CD4-positive, alpha-beta T cell treated with Interleukin-21 for 1 hour (primary cell): ENCODE results near the gene HOXD9.

ENCODE experiments used
- DNase-seq: peaks from one replicate; pipeline ENCODE4 v3.0.0-alpha.2; 2020

HOXD9 gene

DNA sequence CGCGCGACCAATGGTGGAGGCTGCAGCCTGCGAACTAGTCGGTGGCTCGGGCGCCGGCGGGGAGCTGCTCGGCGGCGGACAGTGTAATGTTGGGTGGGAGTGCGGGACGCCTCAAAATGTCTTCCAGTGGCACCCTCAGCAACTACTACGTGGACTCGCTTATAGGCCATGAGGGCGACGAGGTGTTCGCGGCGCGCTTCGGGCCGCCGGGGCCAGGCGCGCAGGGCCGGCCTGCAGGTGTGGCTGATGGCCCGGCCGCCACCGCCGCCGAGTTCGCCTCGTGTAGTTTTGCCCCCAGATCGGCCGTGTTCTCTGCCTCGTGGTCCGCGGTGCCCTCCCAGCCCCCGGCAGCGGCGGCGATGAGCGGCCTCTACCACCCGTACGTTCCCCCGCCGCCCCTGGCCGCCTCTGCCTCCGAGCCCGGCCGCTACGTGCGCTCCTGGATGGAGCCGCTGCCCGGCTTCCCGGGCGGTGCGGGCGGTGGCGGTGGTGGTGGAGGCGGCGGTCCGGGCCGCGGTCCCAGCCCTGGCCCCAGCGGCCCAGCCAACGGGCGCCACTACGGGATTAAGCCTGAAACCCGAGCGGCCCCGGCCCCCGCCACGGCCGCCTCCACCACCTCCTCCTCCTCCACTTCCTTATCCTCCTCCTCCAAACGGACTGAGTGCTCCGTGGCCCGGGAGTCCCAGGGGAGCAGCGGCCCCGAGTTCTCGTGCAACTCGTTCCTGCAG lies at the start of gene HOXD9:
TSS of gene HOXD9 (plus strand) at position 37 of the 728 bp plus-strand sequence. CDS start at position 87, 50 bp downstream.
- DNase-seq, result no peak

- DNase-seq, result no peak
These were observed 49.3 kb upstream of the HOXD9 start for GRCh38 chr2:176072951-176073904.

GRCh38 chr2:176074919-176075425 lies 47.5 kb upstream of the HOXD9 start:
- no peak for DNase-seq

GRCh38 chr2:176075481-176075880 lies 47.0 kb upstream of the HOXD9 start:
- DNase-seq, result no peak

DNA sequence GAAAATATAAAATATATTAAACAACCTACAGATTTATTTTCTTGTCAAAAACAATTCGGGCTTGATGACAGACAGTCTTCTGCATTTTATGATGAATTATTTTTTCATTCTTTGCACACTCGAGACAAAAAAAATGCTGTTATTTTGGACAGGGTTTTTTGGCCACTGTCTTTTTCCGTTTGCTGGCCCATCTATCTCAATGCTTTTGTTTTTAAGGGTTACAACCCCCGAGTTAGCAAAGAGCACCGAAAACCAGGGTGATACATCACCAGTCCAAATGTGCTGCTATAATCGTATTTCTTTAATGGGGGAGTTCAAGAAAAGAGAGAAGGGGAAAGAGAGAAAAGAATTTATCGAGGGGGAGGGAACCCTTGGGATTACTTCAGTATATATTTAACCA lies 46.5 kb upstream of the HOXD9 start:
- DNase-seq, result no peak

- DNase-seq, result no peak
These were observed 45.7 kb upstream of the HOXD9 start for GRCh38 chr2:176076796-176077195.

DNA sequence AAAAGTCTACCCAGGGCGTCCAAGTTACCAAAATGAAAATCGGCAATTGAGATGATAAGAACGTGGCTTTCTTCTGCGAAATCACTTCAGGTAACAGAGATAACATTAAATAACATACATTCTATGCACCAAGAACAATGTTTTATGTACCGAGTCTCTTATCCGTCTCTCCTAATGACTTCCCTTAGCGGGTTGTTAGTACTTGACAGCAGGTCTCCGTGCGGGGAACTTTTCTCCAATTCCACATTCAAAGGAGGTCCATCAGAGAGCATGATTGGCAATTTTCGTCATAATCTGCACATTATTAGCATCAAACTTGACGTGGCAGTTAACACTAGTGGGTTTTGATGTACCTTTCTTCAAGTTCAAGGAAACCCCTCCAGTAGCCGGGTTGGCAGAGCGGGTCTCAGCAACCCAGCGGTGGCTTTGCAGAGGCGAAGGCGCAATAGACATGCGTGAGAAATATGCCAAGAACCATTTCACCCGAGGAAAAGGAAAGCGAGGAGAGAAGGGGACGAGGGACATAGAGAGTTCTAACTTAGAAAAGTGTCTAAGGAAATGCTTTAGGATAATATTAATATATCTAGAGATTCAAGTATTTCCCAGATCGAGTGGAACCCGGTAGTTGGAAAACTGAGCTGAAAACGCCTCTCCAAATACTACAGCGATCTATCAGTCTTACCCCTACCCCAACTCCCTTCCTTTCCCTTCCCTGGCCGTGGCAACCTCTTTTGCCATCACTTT lies 43.8 kb upstream of the HOXD9 start:
- no peak for DNase-seq

DNA sequence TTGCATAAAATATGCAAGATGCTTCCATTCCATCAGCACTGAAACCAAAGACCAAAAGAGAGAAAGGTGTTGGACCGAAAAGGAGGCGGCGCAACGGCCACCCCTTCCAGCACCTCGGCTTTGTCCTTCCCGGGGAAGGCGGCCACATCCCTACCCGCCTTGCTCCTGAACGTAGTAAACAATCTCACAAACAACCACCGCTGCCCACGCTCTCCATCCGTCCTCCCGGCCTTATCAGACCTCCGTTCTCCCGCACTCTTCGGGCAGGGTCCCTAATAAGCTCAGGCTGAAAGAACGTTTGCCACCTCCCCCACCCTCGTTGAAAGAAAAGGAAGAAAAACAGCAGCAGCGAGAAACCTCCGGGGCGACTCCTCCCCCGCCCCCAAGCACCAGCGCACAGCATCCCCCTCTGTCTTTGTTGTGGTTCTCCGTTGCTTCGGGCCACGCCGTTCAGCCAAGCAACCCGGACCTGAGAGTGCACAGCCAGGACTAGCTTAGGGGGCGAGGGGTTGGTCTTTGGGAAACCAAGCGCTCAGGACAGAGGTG lies 43.2 kb upstream of the HOXD9 start:
- no peak for DNase-seq

- DNase-seq, result no peak
These were observed 42.5 kb upstream of the HOXD9 start for GRCh38 chr2:176079831-176080539.

DNA sequence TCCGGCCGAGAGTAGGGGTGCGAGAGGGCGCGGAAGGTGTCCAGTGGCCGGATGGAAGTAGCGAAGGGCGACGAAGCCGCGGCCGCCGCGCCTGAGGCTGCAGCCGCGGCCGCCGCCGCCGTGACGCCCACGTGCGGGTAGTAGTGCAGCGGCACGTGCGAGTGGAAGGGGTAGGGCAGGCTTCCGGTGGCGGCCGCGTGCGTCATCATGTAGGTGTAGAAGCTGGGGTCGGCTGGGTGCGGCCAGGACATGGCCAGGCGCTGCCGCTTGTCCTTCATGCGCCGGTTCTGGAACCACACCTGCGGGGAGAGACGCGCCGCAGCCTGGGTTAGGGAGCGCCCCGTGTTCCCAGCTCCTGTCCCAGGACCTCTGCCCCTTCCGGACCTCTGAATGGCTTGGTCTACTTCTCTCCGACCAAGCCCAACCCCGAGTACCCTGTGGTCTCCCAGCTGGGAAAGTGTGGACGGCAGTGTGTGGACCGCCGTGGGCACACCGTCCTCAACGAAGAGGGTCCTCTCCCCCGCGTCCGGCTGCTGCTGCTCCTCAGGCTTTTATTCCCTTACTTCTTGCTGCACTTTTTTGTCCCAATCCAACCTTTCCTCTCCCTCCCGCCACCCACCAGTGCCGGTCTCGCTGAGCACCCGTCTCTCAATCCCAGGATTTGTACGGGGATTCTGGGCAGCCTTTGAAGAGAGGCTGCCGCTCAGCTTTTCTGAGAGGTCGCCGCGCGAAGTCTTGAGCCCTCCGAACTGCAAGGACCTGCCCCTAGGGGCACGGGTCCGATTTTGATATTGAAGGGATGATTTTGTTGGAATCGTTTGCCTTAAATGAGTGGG lies 41.8 kb upstream of the HOXD9 start:
- DNase-seq, result no peak

- no peak for DNase-seq
These were observed 41.1 kb upstream of the HOXD9 start for GRCh38 chr2:176081376-176081836.

GRCh38 chr2:176081837-176082524 lies 40.5 kb upstream of the HOXD9 start:
- no peak for DNase-seq

DNA sequence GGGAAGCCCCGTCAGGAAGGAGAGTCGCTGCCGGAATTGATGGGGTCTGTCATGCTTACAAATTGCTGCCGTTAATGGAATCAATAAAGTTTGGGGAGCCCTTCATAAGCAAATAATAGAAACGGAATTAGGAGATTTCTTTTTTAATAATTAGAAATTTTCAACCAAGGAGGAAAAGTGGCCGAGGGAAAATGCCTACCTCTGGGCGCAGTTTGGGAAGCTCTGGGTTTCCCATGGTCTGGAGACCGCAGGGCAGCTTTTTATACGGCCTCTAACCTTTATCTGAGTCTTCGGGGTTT lies 40.0 kb upstream of the HOXD9 start:
- no peak for DNase-seq

DNA sequence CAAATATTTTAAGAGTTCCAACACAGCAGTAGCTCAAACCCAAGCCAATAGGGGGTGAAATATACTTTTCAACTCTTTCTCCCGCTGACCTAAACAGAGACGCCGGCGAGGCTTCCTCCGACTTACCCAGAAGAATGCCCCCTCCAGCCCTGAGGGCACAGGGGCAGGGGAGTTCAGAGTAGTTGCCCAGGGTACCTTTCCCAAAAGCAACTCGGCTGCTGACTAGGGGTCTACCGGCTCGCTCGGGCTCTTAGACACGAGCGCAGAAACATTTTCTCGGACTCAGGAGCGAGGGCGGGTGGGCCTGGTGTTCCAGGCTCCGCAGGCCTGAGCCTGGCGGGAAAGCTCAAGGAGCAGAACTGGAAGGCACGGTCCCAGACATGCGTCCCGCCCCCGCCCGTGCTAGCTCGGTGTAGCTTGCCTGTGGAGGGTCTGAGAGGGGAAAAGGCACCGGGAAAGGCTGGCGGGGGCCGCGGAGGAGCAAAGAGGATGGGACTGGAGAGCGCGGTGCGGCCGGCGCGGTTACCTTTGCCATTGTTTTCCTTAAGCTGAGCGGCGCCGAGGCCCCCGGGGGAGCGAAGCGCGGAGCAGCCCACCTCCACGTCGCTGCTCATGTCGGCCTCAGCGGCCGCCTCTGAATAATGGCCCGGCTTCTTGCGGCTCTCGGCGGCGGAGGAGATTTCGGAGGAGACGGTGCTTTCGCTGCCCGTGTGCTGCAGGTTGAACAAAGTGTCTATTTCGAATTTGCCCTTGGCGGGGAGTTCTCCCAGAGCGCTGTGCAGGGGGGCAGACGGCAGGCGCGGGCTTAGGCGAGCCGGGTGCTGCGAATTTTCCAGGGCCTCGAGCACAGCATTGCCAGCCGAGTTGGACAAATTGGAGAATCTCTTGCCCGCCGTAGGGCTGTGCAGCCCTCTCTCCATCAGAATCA lies 39.4 kb upstream of the HOXD9 start:
- DNase-seq, result no peak

- no peak for DNase-seq
These were observed 38.7 kb upstream of the HOXD9 start, which contains the start of gene EVX2 for GRCh38 chr2:176083796-176084261. TSS of gene EVX2 (minus strand) at chr2:176083962. CDS start at chr2:176083776, 186 bp downstream.

DNA sequence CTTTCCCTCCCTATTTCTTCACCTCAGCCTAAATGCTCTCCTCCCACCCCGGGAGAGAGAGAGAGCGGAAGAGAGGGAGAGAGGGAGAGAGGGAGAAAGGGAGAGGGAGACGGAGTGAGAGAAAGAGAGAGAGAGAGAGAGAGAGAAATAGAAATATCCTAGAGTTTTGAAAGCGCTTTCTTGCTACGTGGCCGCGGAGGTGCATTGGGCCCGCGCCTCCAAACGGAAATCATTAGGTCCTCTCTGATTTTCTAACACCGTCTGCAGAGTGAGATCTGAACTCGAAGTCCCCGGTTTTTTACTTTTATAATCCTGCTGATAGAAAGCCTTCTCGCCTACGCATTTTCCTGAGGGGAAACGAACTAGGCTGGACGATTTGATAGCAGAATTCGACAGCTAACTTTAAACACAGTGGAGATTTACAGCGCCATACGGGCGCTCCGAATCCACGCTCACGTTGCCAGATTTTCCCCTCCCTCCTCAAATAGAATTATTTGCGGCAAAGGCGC lies 37.9 kb upstream of the HOXD9 start:
- no peak for DNase-seq

DNA sequence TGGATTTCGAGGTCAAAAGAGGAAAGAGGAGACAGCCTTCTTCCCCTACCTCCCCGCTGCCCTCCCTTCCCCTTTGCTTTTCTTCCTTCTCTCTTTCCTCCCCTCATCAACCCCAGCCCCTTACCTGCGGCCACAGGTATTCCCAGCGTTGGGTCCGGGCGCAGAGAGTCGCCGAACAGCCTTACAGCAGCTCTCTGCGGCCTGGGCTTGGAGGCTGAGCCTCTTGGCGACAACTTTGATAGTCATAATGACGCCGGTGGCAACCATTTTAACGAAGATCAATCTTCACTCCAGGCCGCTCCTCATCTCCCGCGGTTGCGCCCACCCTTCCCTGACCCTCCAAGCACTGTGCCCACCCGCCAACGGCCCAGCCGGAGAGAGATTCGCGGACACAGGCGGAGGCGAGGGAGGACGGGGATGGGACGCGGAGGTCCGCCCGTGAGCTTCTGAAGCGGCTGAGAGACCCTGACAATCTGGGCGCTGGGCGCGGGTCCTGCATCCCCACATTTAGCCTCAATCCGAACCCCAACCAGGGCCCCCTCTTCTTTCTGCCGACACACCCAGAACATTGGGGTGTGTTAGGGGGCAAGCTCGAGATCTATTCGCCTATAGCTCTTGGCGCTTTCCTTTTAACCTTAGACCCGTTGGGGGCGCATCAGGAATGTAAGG lies 37.3 kb upstream of the HOXD9 start:
- no peak for DNase-seq
